Thoracic aorta (tissue), 2 donors: ENCODE results near the gene CALR. TPM values are rescaled to one million over a fixed set of nuclear protein-coding genes. Genes with fewer than 3 reads are reported as not detected.
"Not testable (repeated sequence)": the region's sequence is repeated elsewhere in the genome, so short reads cannot be mapped to it uniquely, and the experiment has no call there.

Experiments
- ATAC-seq: fragments of 150-250 bp; one replicate; pipeline ENCODE4 v1.8.0; 2017; ENCODE audit warnings: low read depth; ENCODE audit not compliant: insufficient number of reproducible peaks, low FRiP score
- DNase-seq: peaks from one replicate; pipeline ENCODE4 v3.0.0-alpha.2; 2020; ENCODE audit warnings: low spot score
- H3K27ac ChIP-seq, 2 donors: fragments of 200-600 bp; sonication (generic); 1 replicate in 1 of 2; 2 replicates in 1 of 2; pipeline ENCODE4 v1.5.1; 2016; ENCODE audit warnings: mild to moderate bottlenecking in 2 of 2, moderate library complexity in 2 of 2
- H3K27me3 ChIP-seq: fragments of 200-600 bp; sonication (generic); replicated peaks from 2 replicates; pipeline ENCODE4 v1.6.0; 2016; ENCODE audit warnings: mild to moderate bottlenecking; ENCODE audit not compliant: insufficient read depth
- H3K36me3 ChIP-seq: fragments of 200-600 bp; sonication (generic); one replicate; pipeline ENCODE4 v1.5.1; 2016
- H3K4me1 ChIP-seq, 2 donors: fragments of 200-600 bp; sonication (generic); 1 replicate in 1 of 2; 2 replicates in 1 of 2; pipeline versions ENCODE4 v1.5.1 to v1.6.0; 2016; ENCODE audit warnings: low read depth in 2 of 2, mild to moderate bottlenecking in 1 of 2; ENCODE audit not compliant: control insufficient read depth in 1 of 2
- H3K4me3 ChIP-seq: fragments of 200-600 bp; sonication (generic); 2 replicates; pipeline ENCODE4 v1.5.1; 2016; ENCODE audit warnings: mild to moderate bottlenecking
- H3K9me3 ChIP-seq: fragments of 200-600 bp; sonication (generic); 2 replicates; pipeline ENCODE4 v1.5.1; 2016
- total RNA-seq, 2 donors: library from RNA; depleted of rRNA; stranded (reverse); fragments of >200 nt; gene quantifications; one replicate each; pipeline versions ENCODE4 v1.1.0 to v1.2.3, GENCODE V29; 2016
- TF ChIP-seq, protein P1 (sequence below): fragments of 200-600 bp; sonication (generic); IDR thresholded peaks from one replicate; pipeline ENCODE4 v1.5.1; 2019; ENCODE audit warnings: antibody characterized with exemption

CALR gene
- total RNA-seq, 2 donors from 2014 or later, result 415 to 467 TPM

DNA sequence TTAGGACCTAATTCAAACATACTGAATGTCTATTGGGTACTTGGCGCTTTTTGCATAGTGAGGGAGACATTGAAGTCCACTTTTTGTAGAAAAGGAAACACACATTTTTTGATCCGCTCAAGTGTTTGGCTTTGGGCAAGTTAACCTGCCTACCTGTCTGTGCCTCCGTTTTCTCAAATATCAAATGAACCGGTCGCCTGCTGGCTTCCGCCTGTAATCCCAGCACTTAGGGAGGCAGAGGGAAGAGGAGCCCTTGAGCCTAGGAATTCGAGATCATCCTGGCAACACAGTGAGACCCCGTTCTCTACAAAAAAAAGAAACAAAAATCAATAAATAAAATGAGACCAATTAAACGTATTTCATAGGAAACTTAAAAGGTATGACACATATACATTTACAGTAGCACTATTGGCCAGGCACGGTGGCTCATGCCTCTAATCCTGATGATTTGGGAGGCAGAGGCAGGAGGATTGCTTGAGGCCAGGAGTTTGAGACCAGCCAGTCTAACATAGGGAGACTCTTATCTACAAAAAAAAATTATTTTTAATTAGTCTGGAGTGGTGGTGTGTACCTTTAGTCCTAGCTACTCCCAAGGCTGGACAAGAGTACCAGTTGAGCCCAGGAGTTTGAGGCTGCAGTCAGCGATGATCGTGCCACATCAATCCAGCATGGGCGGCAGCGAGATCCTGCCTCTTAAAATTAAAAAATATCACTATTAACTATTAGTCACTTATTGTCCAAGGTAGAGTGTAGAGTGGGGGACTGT, 8.5 kb downstream of the CALR start:
- ATAC-seq (no peak), DNase-seq (no peak)
- TF ChIP-seq, protein P1, sequence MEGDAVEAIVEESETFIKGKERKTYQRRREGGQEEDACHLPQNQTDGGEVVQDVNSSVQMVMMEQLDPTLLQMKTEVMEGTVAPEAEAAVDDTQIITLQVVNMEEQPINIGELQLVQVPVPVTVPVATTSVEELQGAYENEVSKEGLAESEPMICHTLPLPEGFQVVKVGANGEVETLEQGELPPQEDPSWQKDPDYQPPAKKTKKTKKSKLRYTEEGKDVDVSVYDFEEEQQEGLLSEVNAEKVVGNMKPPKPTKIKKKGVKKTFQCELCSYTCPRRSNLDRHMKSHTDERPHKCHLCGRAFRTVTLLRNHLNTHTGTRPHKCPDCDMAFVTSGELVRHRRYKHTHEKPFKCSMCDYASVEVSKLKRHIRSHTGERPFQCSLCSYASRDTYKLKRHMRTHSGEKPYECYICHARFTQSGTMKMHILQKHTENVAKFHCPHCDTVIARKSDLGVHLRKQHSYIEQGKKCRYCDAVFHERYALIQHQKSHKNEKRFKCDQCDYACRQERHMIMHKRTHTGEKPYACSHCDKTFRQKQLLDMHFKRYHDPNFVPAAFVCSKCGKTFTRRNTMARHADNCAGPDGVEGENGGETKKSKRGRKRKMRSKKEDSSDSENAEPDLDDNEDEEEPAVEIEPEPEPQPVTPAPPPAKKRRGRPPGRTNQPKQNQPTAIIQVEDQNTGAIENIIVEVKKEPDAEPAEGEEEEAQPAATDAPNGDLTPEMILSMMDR, result no peak
- peak overlapping the region; percentile 77 to 86 for H3K27ac ChIP-seq
- H3K4me3 ChIP-seq, result peak overlapping the region; percentile 84
- no peaks in the 10 kb centered on the region for H3K27me3 ChIP-seq
- peaks cover 12 to 21% of the 10 kb centered on the region in 2 donors for H3K4me1 ChIP-seq
- no peaks in the 10 kb centered on the region for H3K9me3 ChIP-seq
- peaks cover 59% of the 10 kb centered on the region for H3K36me3 ChIP-seq

DNA sequence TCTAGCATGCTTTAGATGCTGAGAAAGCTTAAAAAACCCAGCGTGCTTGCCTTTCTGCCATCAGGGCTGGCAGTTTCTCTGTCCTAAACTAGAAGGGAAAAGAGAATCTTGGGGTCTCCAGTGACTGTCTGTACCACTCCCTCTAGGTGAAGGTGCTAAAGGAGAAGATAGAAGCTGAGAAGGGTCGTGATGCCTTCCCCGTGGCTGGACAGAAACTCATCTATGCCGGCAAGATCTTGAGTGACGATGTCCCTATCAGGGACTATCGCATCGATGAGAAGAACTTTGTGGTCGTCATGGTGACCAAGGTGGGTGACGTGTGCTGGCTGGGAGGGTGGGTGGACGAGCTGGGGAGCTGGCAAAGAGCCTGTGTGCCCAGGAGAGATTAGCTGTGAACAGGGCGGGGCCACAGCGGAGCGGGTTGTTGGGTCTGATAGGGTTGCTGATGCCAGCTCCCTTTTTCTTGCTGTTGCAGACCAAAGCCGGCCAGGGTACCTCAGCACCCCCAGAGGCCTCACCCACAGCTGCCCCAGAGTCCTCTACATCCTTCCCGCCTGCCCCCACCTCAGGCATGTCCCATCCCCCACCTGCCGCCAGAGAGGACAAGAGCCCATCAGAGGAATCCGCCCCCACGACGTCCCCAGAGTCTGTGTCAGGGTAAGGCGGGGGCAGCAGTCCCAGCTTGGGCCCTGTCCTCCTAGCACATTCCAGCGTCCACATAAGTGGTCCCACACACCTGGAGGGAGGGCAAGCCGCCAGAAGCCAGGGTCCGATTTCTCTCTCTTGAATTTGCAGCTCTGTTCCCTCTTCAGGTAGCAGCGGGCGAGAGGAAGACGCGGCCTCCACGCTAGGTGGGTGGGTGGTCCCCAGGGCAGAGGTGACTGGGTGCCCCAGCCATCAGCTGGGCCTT, 9.5 kb downstream of the CALR start:
- Histone ChIP-seq H3K4me3 (no peak overlapping the region), H3K27ac (peak overlapping the region in 1 of 2 donors; percentile 25), H3K9me3 (no peaks in the 10 kb centered on the region), H3K4me1 (peaks cover 19 to 30% of the 10 kb centered on the region in 2 donors), H3K36me3 (peaks cover 63% of the 10 kb centered on the region), H3K27me3 (no peaks in the 10 kb centered on the region)
- TF ChIP-seq, protein P1, result no peak
- DNase-seq, result no peak
- ATAC-seq, result no peak

DNA sequence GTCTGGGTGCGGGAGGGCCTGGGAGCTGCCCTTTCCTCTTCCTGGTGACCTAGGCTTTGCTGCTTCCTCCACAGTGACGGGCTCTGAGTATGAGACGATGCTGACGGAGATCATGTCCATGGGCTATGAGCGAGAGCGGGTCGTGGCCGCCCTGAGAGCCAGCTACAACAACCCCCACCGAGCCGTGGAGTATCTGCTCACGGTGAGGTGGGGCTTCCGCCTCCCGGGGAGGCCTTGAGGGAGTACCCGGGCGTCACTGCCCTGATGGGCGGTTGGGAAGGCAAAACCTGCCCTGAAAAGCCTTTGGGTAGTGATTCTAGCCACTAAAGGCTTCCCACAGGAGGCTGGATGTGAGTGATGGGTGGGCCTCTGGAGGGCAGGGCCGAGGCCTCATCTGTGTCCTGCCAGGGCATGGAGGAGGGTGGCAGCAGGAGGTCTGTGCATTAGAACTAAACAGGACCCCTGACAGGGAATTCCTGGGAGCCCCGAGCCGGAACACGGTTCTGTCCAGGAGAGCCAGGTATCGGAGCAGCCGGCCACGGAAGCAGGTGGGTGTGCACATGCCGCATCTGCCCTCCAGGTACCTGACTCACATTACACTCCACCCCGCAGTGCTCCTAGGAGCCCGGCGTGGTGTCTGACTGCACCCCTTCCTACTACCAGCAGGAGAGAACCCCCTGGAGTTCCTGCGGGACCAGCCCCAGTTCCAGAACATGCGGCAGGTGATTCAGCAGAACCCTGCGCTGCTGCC, 10.4 kb downstream of the CALR start:
- H3K27ac ChIP-seq, result peak overlapping the region in 1 of 2 donors; percentile 25
- ATAC-seq, result no peak
- H3K4me3 ChIP-seq, result no peak overlapping the region
- peaks cover 56% of the 10 kb centered on the region for H3K36me3 ChIP-seq
- no peaks in the 10 kb centered on the region for H3K9me3 ChIP-seq
- peaks cover 25 to 38% of the 10 kb centered on the region in 2 donors for H3K4me1 ChIP-seq
- TF ChIP-seq, protein P1, result no peak
- H3K27me3 ChIP-seq, result no peaks in the 10 kb centered on the region
- DNase-seq, result no peak

DNA sequence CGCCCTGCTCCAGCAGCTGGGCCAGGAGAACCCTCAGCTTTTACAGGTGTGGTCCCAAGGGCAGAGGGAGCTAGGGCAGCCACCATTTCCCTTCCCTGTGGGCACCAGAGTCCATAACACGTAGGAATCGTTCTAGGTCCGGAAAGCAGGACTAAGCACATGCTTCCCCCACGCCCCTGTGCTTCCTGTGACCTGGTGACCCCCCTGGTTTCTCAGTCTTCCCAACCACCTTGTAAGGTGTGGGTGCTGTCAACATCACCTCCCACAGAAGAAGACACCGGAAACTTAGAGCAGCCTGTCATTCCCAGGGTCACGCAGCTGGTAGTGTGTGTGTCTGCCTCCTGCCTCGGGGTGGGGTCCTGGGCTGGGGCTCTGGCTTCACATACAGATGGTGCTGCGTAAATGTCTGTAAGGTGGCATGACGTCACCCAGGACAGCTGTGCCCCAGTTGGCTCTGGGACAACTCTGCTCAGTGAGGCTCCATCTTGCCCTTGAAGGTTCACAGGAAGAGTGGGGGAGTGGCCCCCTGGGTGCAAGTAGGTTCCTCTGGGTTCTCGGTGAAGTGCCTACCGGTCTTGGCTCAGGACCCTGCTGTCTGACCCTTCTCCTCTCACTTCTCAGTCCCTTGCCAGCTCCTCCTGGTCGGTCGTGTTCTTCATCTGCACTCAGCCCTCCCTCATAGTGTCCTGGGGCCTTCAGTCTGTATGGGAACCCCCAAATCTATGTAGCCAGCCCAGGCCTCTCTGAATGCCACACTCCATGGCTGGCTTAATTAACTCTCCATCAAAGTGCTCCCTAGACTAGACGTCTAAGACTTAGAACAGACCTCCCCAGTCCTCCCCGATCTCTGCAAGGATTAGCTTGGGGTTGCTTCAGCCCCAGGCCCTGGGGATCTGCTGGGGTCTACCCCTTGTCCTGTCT, 11.2 kb downstream of the CALR start:
- H3K9me3 ChIP-seq, result no peaks in the 10 kb centered on the region
- no peak overlapping the region for H3K4me3 ChIP-seq
- peaks cover 25 to 45% of the 10 kb centered on the region in 2 donors for H3K4me1 ChIP-seq
- TF ChIP-seq, protein P1, result no peak
- H3K27me3 ChIP-seq, result no peaks in the 10 kb centered on the region
- peaks cover 52% of the 10 kb centered on the region for H3K36me3 ChIP-seq
- DNase-seq, result no peak
- no peak for ATAC-seq
- no peak overlapping the region for H3K27ac ChIP-seq

DNA sequence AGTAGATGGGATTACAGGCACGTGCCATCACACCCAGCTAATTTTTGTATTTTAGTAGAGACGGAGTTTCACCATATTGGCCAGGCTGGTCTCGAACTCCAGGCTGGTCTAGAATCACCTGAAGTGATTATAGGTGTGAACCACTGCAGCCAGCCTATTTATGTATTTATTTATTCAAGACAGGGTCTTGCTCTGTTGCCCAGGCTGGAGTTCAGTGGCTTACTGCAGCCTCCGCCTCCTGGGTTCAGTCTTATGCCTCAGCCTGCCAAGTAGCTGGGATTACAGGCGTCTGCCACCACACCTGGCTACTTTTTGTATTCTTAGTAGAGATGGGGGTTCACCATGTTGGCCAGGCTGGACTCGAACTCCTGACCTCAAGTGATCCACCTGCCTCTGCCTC, 13.6 kb downstream of the CALR start:
- Histone ChIP-seq H3K36me3 (peaks cover 51% of the 10 kb centered on the region), H3K4me1 (peaks cover 24 to 56% of the 10 kb centered on the region in 2 donors), H3K27ac (peak overlapping the region; percentile 80 to 93)
- not testable (repeated sequence) for H3K27me3 ChIP-seq, DNase-seq, H3K9me3 ChIP-seq, ATAC-seq, H3K4me3 ChIP-seq
